Vagina (tissue), 2 donors: Measurements from ENCODE around the gene TNS4. TPM values are rescaled to one million over a fixed set of nuclear protein-coding genes. Genes with fewer than 3 reads are reported as not detected.

Experiments
- DNase-seq, 2 donors: peaks; one replicate each; pipeline ENCODE4 v3.0.0-alpha.2; 2017; ENCODE audit errors: extremely low spot score in 2 of 2
- H3K27ac ChIP-seq: fragments of 200-600 bp; sonication (generic); one replicate; pipeline ENCODE4 v1.5.1; 2019
- H3K27me3 ChIP-seq: fragments of 200-600 bp; sonication (generic); one replicate; pipeline ENCODE4 v1.5.1; 2019
- H3K36me3 ChIP-seq, 2 donors: fragments of 200-600 bp; sonication (generic); one replicate each; pipeline ENCODE4 v1.5.1; 2017 to 2019
- H3K4me1 ChIP-seq: fragments of 200-600 bp; sonication (generic); one replicate; pipeline ENCODE4 v1.5.1; 2019
- H3K4me3 ChIP-seq, 2 donors: fragments of 200-600 bp; sonication (generic); 1 replicate in 1 of 2; 2 replicates in 1 of 2; pipeline ENCODE4 v1.5.1; 2016 to 2019
- H3K9me3 ChIP-seq: fragments of 200-600 bp; sonication (generic); one replicate; pipeline ENCODE4 v1.5.1; 2019
- POLR2A ChIP-seq, 2 donors: fragments of 450-650 bp; IDR thresholded peaks; one replicate each; pipeline ENCODE4 v1.6.1; 2017; ENCODE audit warnings: antibody characterized with exemption in 2 of 2, mild to moderate bottlenecking in 2 of 2, moderate library complexity in 2 of 2
- POLR2AphosphoS5 ChIP-seq, 2 donors: sonication (generic); formaldehyde crosslinking; IDR thresholded peaks; one replicate each; pipeline ENCODE4 v1.9.0; 2017; ENCODE audit warnings: antibody characterized with exemption in 2 of 2, mild to moderate bottlenecking in 2 of 2, low read depth in 1 of 2; ENCODE audit not compliant: insufficient read depth in 1 of 2
- intact Hi-C: fragments of 100-400 bp; cut with DNase I; formaldehyde crosslinking; loops from one replicate; pipeline ENCODE4 v1.15.1; 2023
- total RNA-seq: library from RNA; depleted of rRNA; stranded (reverse); fragments of >200 nt; gene quantifications from one replicate; pipeline ENCODE4 v1.2.3, GENCODE V29; 2016
- TF ChIP-seq, protein P1 (sequence below), 3 experiments: fragments of 450-650 bp in 2 of 3; fragments of 200-600 bp in 1 of 3; sonication (generic) in 1 of 3; IDR thresholded peaks; one replicate each; pipeline ENCODE4 v1.5.1; 2017 to 2019; ENCODE audit warnings: antibody characterized with exemption in 3 of 3, mild to moderate bottlenecking in 2 of 3, moderate library complexity in 2 of 3

Gene TNS4
- total RNA-seq, 1 donor from 2014 or later = 296 TPM

DNA sequence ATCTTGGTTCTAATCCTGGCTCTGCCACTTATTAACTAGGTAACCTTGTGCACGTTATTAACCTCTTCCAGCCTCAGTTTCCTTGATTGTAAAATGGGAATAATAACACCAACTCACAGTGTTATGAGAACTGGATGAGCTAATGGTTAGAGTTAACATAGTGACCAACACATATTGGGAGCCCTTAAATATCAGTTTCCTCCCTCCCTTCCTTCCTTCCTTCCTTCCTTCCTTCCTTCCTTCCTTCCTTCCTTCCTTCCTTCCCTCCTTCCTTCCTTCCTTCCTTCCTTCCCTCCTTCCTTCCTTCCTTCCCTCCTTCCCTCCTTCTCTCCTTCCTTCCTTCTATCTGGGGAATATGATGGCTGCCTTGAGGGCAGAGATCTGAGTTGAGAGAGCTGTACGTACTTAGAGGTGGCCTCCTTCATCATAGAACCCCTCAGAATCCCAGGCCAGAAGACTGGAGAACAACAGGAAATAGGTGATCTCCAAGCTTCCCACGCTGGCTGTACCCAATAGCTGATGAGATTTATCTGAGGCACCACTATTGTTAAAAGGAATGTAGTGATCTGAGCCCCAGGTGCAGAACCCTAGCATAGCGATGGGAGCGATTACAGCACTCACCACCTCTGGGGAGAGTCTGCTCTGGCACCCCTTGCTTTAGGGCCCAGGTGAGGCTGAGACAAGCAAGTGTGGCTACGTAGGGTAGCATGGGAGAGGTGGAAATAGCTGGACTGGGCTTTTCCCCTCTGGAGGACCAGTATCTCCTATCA, 37.7 kb upstream of the TNS4 start:
- TF ChIP-seq POLR2AphosphoS5 (IDR thresholded peaks at IDR 0.05; ENCODE audit: insufficient read depth in 1 of 2, low read depth in 1 of 2) = no peak
- TF ChIP-seq, protein P1, sequence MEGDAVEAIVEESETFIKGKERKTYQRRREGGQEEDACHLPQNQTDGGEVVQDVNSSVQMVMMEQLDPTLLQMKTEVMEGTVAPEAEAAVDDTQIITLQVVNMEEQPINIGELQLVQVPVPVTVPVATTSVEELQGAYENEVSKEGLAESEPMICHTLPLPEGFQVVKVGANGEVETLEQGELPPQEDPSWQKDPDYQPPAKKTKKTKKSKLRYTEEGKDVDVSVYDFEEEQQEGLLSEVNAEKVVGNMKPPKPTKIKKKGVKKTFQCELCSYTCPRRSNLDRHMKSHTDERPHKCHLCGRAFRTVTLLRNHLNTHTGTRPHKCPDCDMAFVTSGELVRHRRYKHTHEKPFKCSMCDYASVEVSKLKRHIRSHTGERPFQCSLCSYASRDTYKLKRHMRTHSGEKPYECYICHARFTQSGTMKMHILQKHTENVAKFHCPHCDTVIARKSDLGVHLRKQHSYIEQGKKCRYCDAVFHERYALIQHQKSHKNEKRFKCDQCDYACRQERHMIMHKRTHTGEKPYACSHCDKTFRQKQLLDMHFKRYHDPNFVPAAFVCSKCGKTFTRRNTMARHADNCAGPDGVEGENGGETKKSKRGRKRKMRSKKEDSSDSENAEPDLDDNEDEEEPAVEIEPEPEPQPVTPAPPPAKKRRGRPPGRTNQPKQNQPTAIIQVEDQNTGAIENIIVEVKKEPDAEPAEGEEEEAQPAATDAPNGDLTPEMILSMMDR (IDR thresholded peaks at IDR 0.05) = no peak
- no peak for TF ChIP-seq POLR2A (IDR thresholded peaks at IDR 0.05)
- H3K27ac ChIP-seq = peak overlapping the region; percentile 91
- H3K36me3 ChIP-seq = no peaks in the 10 kb centered on the region
- intact Hi-C loops = loop anchor here (5.0 kb wide), 1 partner anchor 52 kb away; no protein-coding TSS in a partner anchor
- no peaks in the 10 kb centered on the region for H3K9me3 ChIP-seq
- DNase-seq = no peak
- H3K4me1 ChIP-seq = peaks cover 83% of the 10 kb centered on the region
- no peaks in the 10 kb centered on the region for H3K27me3 ChIP-seq
- no peak overlapping the region for H3K4me3 ChIP-seq

DNA sequence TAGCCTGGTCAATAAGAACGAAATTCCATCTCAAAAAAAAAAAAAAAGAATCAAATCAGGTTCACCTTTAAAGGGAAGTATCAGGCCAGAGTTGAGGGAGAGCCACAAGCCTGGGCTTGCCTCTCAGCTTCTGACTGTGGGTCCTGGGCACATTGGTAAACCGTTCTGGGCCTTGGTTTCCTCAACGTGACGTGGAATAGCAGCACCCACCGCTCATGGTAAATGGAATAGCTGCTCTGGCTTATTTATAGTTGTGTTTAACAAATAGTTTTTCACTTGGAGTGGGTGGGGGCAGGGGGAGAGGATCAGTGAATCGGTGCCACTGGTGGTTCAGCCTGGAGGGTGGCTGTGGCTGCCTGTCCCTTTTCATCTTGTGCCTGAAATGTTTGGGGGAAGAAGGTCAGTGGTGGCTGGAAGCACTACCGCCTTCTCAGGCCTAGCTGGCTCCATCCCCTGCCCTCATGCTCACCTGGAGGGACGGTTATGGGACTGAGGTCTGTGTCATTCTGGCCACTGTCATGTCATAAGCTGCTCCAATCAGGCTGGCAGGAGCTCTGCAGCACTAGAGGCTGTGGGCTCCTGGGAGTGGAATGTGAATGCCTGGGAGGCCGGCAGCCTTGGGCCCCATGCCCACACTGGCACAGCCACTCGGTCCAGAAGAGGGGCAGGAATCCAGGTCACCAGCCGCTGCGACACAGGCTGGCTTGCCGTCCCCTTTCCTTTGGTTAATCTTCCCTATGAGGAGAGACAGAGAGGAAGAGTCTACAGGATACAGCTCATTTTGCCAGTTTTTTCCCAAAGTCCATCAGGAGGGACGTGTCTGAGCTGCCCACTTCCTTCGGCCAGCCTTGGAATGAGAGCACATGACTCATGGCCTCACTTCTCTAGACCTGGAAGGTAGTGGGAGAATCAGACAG, 36.9 kb upstream of the TNS4 start:
- Histone ChIP-seq H3K36me3 (no peaks in the 10 kb centered on the region), H3K4me3 (no peak overlapping the region), H3K27ac (peak overlapping the region; percentile 91), H3K4me1 (peaks cover 84% of the 10 kb centered on the region), H3K9me3 (no peaks in the 10 kb centered on the region), H3K27me3 (no peaks in the 10 kb centered on the region)
- no peak for DNase-seq
- intact Hi-C loops = loop anchor here (5.0 kb wide), 1 partner anchor 51 kb away; no protein-coding TSS in a partner anchor
- TF ChIP-seq, protein P1 (IDR thresholded peaks at IDR 0.05) = no peak
- no peak for TF ChIP-seq POLR2AphosphoS5 (IDR thresholded peaks at IDR 0.05; ENCODE audit: insufficient read depth in 1 of 2, low read depth in 1 of 2)
- no peak for TF ChIP-seq POLR2A (IDR thresholded peaks at IDR 0.05)

DNA sequence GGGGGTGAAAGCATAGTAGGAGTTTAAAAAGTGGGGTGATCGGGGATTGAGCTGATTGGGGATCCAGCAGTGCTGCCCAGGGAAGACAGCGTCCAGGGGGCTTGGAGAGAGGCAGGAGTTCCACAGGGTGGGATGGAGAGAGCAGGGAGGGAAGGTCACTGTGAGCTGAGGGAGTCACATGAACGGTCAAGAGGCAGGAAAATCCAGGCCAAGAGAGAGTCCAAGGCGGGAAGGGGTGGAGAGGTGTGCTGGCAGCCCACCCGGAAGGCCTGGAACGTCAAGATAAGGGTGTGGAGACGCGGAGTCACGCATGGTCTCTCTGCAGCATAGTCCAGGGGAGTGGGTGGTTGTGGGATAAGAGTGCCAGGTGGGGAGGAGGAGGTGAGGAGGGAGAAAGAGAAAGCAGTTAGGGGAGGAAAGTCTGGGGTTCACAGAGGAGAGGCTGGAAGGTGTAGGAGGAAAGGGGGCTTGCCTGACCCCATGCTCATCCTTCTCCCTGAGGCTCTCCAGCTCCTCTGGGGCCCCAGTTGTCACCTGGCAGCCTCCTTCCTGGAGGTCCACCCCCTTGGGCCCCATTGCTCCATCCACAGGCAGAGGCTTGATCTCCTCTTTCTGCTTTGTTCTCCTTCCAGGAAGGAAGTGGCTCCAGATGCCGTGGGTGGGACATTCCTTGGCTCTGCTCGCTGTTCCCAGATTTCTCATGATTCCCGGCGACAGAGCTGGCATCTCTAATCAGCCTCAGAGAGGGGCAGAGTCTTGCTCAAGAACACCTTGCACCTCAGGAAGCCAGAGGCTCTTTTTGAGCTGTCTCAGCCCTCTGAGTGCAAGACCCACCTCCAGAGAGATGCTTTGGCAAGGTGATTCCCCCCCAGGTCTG, 35.1 kb upstream of the TNS4 start:
- TF ChIP-seq, protein P1 (IDR thresholded peaks at IDR 0.05) = no peak
- TF ChIP-seq POLR2A (IDR thresholded peaks at IDR 0.05) = no peak
- TF ChIP-seq POLR2AphosphoS5 (IDR thresholded peaks at IDR 0.05; ENCODE audit: insufficient read depth in 1 of 2, low read depth in 1 of 2) = peak; percentile 30 to 66
- intact Hi-C loops = loop anchor here (5.0 kb wide), 1 partner anchor 49 kb away; no protein-coding TSS in a partner anchor
- H3K36me3 ChIP-seq = no peaks in the 10 kb centered on the region
- H3K27me3 ChIP-seq = no peaks in the 10 kb centered on the region
- peaks cover 77% of the 10 kb centered on the region for H3K4me1 ChIP-seq
- no peak overlapping the region for H3K4me3 ChIP-seq
- no peaks in the 10 kb centered on the region for H3K9me3 ChIP-seq
- peak overlapping the region; percentile 91 for H3K27ac ChIP-seq
- DNase-seq = no peak

DNA sequence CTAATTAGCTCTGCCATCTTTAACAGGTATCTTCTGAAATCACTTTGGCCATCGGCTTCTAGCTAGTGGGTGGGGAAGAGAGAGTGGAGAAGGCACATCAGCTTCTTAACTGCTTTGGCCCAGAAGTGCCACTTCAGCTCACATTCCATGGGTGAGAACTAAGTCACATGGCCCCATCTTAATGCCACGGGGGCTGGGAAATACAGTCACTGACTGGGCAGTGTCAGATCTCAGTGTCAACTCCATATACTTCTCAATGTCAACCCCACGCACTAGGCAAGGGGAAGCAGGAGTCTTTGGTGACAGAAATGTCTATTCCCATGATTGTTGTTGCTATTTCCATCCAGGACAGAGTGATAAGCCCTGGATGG, 34.5 kb upstream of the TNS4 start:
- no peaks in the 10 kb centered on the region for H3K36me3 ChIP-seq
- TF ChIP-seq, protein P1 (IDR thresholded peaks at IDR 0.05) = no peak
- TF ChIP-seq POLR2A (IDR thresholded peaks at IDR 0.05) (no peak), POLR2AphosphoS5 (IDR thresholded peaks at IDR 0.05; ENCODE audit: insufficient read depth in 1 of 2, low read depth in 1 of 2) (no peak)
- peak overlapping the region; percentile 91 for H3K27ac ChIP-seq
- peaks cover 76% of the 10 kb centered on the region for H3K4me1 ChIP-seq
- no peaks in the 10 kb centered on the region for H3K27me3 ChIP-seq
- H3K9me3 ChIP-seq = no peaks in the 10 kb centered on the region
- H3K4me3 ChIP-seq = no peak overlapping the region
- no peak for DNase-seq
- intact Hi-C loops = loop anchor here (2.0 to 5.0 kb wide), 2 partner anchors 49 to 179 kb away; no protein-coding TSS in a partner anchor
